Stomach smooth muscle (tissue), 2 donors: Measurements from ENCODE around the gene SIPA1L3.

ENCODE experiments used
- H3K27ac ChIP-seq: one replicate; pipeline ENCODE4 v1.7.0; 2013; ENCODE audit warnings: mild to moderate bottlenecking, low read length, inconsistent platforms
- H3K27me3 ChIP-seq, 2 donors: one replicate each; pipeline ENCODE4 v1.7.0; 2013; ENCODE audit warnings: low read length in 2 of 2; ENCODE audit not compliant: insufficient read depth in 2 of 2, control insufficient read depth in 1 of 2
- H3K36me3 ChIP-seq, 2 donors: one replicate each; pipeline ENCODE4 v1.7.0; 2013; ENCODE audit warnings: low read length in 2 of 2; ENCODE audit not compliant: control insufficient read depth in 2 of 2, insufficient read depth in 2 of 2
- H3K4me1 ChIP-seq: one replicate; pipeline ENCODE4 v1.7.0; 2013; ENCODE audit warnings: low read length; ENCODE audit not compliant: control insufficient read depth, insufficient read depth
- H3K4me3 ChIP-seq, 2 donors: one replicate each; pipeline ENCODE4 v1.7.0; 2013; ENCODE audit warnings: low read length in 2 of 2
- H3K9ac ChIP-seq, 2 donors: one replicate each; pipeline ENCODE4 v1.7.0; 2013; ENCODE audit warnings: low read length in 2 of 2, mild to moderate bottlenecking in 1 of 2
- H3K9me3 ChIP-seq, 2 donors: one replicate each; pipeline ENCODE4 v1.7.0; 2013; ENCODE audit warnings: low read length in 2 of 2; ENCODE audit not compliant: control insufficient read depth in 2 of 2
- donor health status: healthy.
- donor health status: Pancreatic carcinoma.

The SIPA1L3 gene

GRCh38 chr19:37963190-37963936, 56.4 kb downstream of the SIPA1L3 start:
- H3K9me3 ChIP-seq, result no peaks in the 10 kb centered on the region
- H3K4me3 ChIP-seq, result no peak overlapping the region
- no peaks in the 10 kb centered on the region for H3K36me3 ChIP-seq
- no peak overlapping the region for H3K27ac ChIP-seq
- no peaks in the 10 kb centered on the region for H3K27me3 ChIP-seq
- no peaks in the 10 kb centered on the region for H3K4me1 ChIP-seq
- H3K9ac ChIP-seq, result no peak overlapping the region

GRCh38 chr19:37964109-37964508, 57.1 kb downstream of the SIPA1L3 start:
- Histone ChIP-seq H3K36me3 (no peaks in the 10 kb centered on the region), H3K4me3 (no peak overlapping the region), H3K27me3 (no peaks in the 10 kb centered on the region), H3K4me1 (no peaks in the 10 kb centered on the region), H3K9me3 (no peaks in the 10 kb centered on the region), H3K9ac (no peak overlapping the region), H3K27ac (no peak overlapping the region)

- peaks cover 0 to 12% of the 10 kb centered on the region in 2 donors for H3K9me3 ChIP-seq
- H3K9ac ChIP-seq, result no peak overlapping the region
- no peaks in the 10 kb centered on the region for H3K27me3 ChIP-seq
Observed at GRCh38 chr19:37966211-37966661, 59.2 kb downstream of the SIPA1L3 start.

GRCh38 chr19:37966662-37967231, 59.7 kb downstream of the SIPA1L3 start:
- no peak overlapping the region for H3K27ac ChIP-seq
- peaks cover 3 to 5% of the 10 kb centered on the region in 2 donors for H3K36me3 ChIP-seq
- H3K9ac ChIP-seq, result no peak overlapping the region
- H3K27me3 ChIP-seq, result no peaks in the 10 kb centered on the region
- H3K4me3 ChIP-seq, result no peak overlapping the region
- peaks cover 0 to 13% of the 10 kb centered on the region in 2 donors for H3K9me3 ChIP-seq
- no peaks in the 10 kb centered on the region for H3K4me1 ChIP-seq

More at GRCh38 chr19:37966211-37966661, 59.2 kb downstream of the SIPA1L3 start:
- no peak overlapping the region for H3K4me3 ChIP-seq
- no peak overlapping the region for H3K27ac ChIP-seq
- no peaks in the 10 kb centered on the region for H3K4me1 ChIP-seq
- peaks cover 3 to 5% of the 10 kb centered on the region in 2 donors for H3K36me3 ChIP-seq

GRCh38 chr19:37969695-37970094, 62.7 kb downstream of the SIPA1L3 start:
- Histone ChIP-seq H3K9me3 (peaks cover 0 to 13% of the 10 kb centered on the region in 2 donors), H3K27me3 (no peaks in the 10 kb centered on the region), H3K4me3 (no peak overlapping the region), H3K27ac (no peak overlapping the region), H3K4me1 (no peaks in the 10 kb centered on the region), H3K9ac (no peak overlapping the region), H3K36me3 (peaks cover 3 to 5% of the 10 kb centered on the region in 2 donors)

- no peaks in the 10 kb centered on the region for H3K4me1 ChIP-seq
- H3K9ac ChIP-seq, result no peak overlapping the region
- no peaks in the 10 kb centered on the region for H3K27me3 ChIP-seq
- H3K27ac ChIP-seq, result no peak overlapping the region
- peaks cover 0 to 13% of the 10 kb centered on the region in 2 donors for H3K9me3 ChIP-seq
- no peak overlapping the region for H3K4me3 ChIP-seq
- H3K36me3 ChIP-seq, result peaks cover 3 to 5% of the 10 kb centered on the region in 2 donors
Observed at GRCh38 chr19:37970699-37971098, 63.7 kb downstream of the SIPA1L3 start.

- Histone ChIP-seq H3K27ac (no peak overlapping the region), H3K9me3 (peaks cover 0 to 13% of the 10 kb centered on the region in 2 donors), H3K4me1 (no peaks in the 10 kb centered on the region), H3K9ac (no peak overlapping the region), H3K27me3 (no peaks in the 10 kb centered on the region), H3K4me3 (no peak overlapping the region), H3K36me3 (peaks cover 3 to 5% of the 10 kb centered on the region in 2 donors)
Observed at GRCh38 chr19:37972803-37973202, 65.8 kb downstream of the SIPA1L3 start.

GRCh38 chr19:37973666-37974065, 66.7 kb downstream of the SIPA1L3 start:
- Histone ChIP-seq H3K4me1 (no peaks in the 10 kb centered on the region), H3K4me3 (no peak overlapping the region), H3K36me3 (peaks cover 3 to 5% of the 10 kb centered on the region in 2 donors), H3K27me3 (no peaks in the 10 kb centered on the region), H3K9me3 (peaks cover 0 to 13% of the 10 kb centered on the region in 2 donors), H3K9ac (no peak overlapping the region), H3K27ac (no peak overlapping the region)

GRCh38 chr19:37975071-37975470, 68.1 kb downstream of the SIPA1L3 start:
- H3K36me3 ChIP-seq, result peaks cover 3 to 5% of the 10 kb centered on the region in 2 donors
- H3K27ac ChIP-seq, result no peak overlapping the region
- H3K4me3 ChIP-seq, result no peak overlapping the region
- H3K9me3 ChIP-seq, result peaks cover 0 to 13% of the 10 kb centered on the region in 2 donors
- H3K4me1 ChIP-seq, result no peaks in the 10 kb centered on the region
- H3K27me3 ChIP-seq, result no peaks in the 10 kb centered on the region
- no peak overlapping the region for H3K9ac ChIP-seq

GRCh38 chr19:37975596-37976515, 68.8 kb downstream of the SIPA1L3 start:
- no peaks in the 10 kb centered on the region for H3K27me3 ChIP-seq

More at GRCh38 chr19:37975596-37976515, 68.8 kb downstream of the SIPA1L3 start:
- no peaks in the 10 kb centered on the region for H3K36me3 ChIP-seq
- no peaks in the 10 kb centered on the region for H3K4me1 ChIP-seq
- H3K4me3 ChIP-seq, result no peak overlapping the region
- H3K9ac ChIP-seq, result no peak overlapping the region
- no peak overlapping the region for H3K27ac ChIP-seq
- peaks cover 0 to 5% of the 10 kb centered on the region in 2 donors for H3K9me3 ChIP-seq
